ENCODE measurements around the gene RHBDD1.

DNA sequence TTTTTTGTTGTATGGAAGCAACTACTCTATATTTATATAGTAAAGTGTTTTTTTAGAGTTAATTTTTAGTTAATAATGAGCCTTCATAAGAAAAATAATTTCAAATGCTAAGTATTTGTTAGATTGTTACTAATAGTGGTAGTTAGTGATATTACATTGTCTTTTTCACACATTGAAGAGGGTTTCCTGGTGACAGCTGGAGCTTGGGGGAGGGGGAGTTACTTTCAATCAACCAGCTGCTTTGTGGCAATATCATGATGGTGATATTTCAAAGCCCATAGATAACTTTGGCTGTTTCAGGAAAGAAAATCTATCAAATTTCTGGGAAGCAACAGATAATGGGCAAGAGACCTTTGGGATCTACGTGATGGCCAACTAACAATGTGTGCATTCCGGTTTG, 4.1 kb downstream of the RHBDD1 start:
- TF ChIP-seq, protein P1, sequence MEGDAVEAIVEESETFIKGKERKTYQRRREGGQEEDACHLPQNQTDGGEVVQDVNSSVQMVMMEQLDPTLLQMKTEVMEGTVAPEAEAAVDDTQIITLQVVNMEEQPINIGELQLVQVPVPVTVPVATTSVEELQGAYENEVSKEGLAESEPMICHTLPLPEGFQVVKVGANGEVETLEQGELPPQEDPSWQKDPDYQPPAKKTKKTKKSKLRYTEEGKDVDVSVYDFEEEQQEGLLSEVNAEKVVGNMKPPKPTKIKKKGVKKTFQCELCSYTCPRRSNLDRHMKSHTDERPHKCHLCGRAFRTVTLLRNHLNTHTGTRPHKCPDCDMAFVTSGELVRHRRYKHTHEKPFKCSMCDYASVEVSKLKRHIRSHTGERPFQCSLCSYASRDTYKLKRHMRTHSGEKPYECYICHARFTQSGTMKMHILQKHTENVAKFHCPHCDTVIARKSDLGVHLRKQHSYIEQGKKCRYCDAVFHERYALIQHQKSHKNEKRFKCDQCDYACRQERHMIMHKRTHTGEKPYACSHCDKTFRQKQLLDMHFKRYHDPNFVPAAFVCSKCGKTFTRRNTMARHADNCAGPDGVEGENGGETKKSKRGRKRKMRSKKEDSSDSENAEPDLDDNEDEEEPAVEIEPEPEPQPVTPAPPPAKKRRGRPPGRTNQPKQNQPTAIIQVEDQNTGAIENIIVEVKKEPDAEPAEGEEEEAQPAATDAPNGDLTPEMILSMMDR (IDR thresholded peaks at IDR 0.05), result no peak
- no peak for TF ChIP-seq POLR2AphosphoS5 (IDR thresholded peaks at IDR 0.05)
- no peak for TF ChIP-seq POLR2A (IDR thresholded peaks at IDR 0.05)

Data from stomach (tissue), 4 donors.